Sigmoid colon (tissue), 4 donors: ENCODE results near the gene DRD2.

Experiments
- EP300 ChIP-seq, 4 donors: sonication (generic); formaldehyde crosslinking; IDR thresholded peaks; one replicate each; pipeline ENCODE4 v1.6.1; 2017; ENCODE audit warnings: antibody characterized with exemption in 4 of 4
- POLR2A ChIP-seq, 2 donors: fragments of 450-650 bp; IDR thresholded peaks; one replicate each; pipeline ENCODE4 v1.6.1; 2016; ENCODE audit warnings: antibody characterized with exemption in 2 of 2, mild to moderate bottlenecking in 2 of 2, moderate library complexity in 2 of 2
- TF ChIP-seq, protein P1 (sequence below), 4 experiments: fragments of 450-650 bp in 3 of 4; fragments of 200-600 bp in 1 of 4; IDR thresholded peaks; one replicate each; pipeline ENCODE4 v1.5.1; 2016 to 2019; ENCODE audit warnings: antibody characterized with exemption in 4 of 4, mild to moderate bottlenecking in 3 of 4, moderate library complexity in 2 of 4

DNA sequence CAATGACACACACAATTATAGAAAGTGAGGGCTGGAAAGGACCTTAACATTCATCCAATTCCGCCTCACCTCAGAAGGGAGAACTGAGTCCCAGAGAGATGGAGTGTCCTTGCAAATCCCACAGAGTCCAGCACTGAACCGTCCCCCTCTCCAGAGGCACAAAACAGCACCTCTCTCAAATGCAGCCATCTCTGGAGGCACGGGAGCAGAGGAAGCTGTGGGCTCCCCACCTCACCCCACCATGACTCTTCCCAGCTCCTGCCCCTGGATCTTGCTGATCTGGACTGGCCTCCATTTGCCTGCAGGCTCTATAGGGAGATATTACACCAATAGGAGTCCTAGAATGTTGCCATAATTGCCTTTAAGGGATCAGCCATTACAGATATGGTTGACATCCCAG, 1.4 kb upstream of the DRD2 start:
- TF ChIP-seq, protein P1, sequence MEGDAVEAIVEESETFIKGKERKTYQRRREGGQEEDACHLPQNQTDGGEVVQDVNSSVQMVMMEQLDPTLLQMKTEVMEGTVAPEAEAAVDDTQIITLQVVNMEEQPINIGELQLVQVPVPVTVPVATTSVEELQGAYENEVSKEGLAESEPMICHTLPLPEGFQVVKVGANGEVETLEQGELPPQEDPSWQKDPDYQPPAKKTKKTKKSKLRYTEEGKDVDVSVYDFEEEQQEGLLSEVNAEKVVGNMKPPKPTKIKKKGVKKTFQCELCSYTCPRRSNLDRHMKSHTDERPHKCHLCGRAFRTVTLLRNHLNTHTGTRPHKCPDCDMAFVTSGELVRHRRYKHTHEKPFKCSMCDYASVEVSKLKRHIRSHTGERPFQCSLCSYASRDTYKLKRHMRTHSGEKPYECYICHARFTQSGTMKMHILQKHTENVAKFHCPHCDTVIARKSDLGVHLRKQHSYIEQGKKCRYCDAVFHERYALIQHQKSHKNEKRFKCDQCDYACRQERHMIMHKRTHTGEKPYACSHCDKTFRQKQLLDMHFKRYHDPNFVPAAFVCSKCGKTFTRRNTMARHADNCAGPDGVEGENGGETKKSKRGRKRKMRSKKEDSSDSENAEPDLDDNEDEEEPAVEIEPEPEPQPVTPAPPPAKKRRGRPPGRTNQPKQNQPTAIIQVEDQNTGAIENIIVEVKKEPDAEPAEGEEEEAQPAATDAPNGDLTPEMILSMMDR (IDR thresholded peaks at IDR 0.05): no peak
- TF ChIP-seq POLR2A (IDR thresholded peaks at IDR 0.05) (no peak), EP300 (IDR thresholded peaks at IDR 0.05) (no peak)
